Hippocampal formation (tissue), 2 donors: ENCODE results near the gene NUDT16L1.
A peak's percentile ranks its signal among the peaks of the same experiment; 100 is the strongest.
"Not testable (repeated sequence)": the region's sequence is repeated elsewhere in the genome, so short reads cannot be mapped to it uniquely, and the experiment has no call there.

Experiments
- DNase-seq, 2 donors: peaks; one replicate each; lab custom pipeline; 2025; lab: John Stamatoyannopoulos, UW

Gene NUDT16L1

DNA sequence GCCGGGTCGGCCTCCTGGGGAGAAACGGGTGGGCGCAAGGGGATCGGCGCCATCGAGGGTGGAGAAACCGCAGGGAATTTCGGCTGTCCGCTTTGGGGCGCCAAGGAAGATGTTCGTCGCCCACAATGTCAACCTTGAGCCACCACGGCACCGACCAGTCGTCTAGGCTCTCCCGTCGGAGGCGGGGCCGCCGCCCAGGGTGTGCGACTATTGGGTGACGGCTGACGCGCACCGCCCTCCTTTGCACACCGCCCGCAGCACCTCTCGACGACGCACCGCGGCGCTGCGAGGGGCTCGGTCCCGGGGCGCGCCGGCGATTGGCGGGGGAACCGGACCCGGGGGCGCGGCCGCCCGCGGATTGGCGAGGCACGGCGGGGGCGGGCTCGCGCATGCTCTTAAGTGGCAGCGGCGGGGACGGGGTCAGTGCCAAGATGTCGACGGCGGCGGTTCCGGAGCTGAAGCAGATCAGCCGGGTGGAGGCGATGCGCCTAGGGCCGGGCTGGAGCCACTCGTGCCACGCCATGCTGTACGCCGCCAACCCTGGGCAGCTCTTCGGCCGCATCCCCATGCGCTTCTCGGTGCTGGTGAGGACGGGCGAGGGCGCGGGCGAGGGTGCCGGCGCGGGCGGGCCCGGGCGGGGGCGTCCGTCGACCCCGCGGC is at the start of gene NUDT16L1:
Gene NUDT16L1, plus strand, starts transcription at position 267 of the 660 bp plus-strand sequence. Its CDS starts 165 bp downstream, at position 432.
- peak; percentile 92 to 95 for DNase-seq

- DNase-seq, result no peak
Measured at GRCh38 chr16:4646773-4647643, 46.4 kb upstream of the NUDT16L1 start.

DNA sequence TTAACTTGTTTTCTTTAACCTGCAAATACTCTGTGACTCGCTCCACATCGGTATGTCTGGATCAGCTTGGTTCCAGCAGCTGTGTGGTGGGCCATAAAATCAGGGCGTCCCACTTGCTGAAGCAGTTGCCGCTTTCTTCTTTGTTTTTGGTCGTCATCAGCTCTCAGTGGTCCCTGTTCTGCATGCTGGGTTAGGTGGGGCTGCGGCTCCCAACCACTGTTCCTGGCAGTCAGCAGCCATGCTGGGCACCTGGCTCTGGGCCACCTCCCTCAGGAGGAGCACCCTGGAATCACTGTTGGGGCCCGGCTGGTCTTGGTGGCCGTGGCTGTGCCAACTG is 45.8 kb upstream of the NUDT16L1 start:
- DNase-seq, result no peak

DNA sequence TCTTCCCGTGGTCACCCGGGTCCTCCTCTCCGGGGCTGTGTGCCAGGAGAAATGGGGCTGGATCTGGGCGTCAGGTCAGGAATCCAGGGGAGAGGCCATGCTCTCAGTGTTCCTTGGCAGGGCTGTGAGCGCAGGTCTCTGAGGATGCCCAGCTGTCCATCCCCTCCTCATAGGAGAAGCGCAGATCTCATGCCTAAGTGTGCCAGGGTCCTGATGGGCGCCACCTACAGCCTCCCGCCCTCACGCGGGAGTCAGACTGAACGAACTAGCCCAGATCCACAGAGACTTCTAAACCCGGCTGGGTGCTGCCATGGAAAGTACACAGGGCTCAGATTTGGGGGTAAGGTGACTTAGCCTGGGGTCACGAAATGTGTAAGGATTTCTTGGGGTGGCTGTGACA is 44.4 kb upstream of the NUDT16L1 start:
- DNase-seq, result no peak

- no peak for DNase-seq
Measured at GRCh38 chr16:4649744-4650442, 43.5 kb upstream of the NUDT16L1 start.

- DNase-seq, result not testable (repeated sequence)
Measured at GRCh38 chr16:4650443-4651074, 42.8 kb upstream of the NUDT16L1 start.

DNA sequence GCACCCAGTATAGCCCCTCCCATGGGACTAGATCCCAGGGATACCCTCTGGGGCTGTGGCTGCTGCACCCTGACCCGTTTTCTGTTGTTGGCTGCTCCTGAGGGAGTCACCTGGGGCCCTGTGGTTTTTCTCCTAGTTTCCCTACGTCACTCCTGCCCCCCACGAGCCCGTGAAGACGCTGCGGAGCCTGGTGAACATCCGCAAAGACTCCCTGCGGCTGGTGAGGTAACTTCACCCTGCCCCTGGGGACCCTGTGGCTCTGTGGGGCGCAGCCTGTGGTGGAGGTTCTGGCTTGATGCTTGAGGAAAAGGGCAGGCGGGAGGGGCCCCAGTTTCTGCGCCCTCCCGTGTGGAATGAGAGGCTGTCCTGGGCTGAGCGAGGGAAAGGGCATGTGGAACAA is 41.5 kb upstream of the NUDT16L1 start:
- no peak for DNase-seq

- DNase-seq, result no peak
Measured at GRCh38 chr16:4652561-4652960, 40.8 kb upstream of the NUDT16L1 start.

DNA sequence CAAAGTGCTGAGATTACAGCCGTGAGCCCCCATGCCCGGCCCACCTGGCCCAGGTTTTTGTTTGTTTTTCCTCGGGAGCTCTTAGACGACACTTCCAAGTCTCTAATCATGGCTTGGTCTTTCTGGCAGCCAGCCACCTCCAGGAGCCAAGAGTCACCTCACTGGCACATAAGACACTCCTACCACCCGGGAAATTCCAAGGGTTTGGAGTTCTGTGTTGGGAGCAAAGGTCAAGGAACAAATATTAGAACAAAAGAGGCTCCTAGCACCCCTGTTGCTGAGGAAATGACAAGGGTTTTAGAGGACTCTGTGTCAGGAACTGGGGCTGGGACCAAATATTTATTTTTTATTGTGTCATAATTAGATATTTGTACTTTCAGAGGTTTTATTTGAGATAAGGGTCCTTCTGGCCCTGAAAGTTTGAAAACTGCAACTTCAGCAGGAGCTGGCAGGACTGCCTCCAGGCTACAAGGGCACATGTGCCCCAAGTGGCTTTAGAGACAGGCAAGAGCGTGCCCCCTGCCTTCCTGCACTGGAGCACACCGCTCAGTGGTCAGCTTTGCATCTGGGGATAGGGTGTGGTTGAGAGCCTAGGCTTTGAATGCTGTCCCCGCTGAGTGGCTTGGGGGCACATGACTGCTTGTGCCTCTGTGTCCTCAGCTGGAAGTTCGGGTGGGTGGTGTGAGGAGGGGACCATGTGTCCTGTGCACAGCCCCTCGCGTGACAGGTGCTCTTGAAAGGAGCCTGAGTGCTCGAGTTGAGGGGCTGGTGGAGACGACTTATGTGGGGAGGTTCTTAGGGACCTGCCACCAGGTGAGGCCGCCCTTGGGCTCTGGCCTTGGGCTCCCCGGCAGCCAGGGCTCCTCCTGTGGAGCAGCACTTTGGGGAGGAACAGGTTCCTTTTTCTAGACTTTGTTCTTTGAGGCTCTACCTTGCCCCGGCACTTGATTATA is 39.1 kb upstream of the NUDT16L1 start:
- DNase-seq, result no peak

DNA sequence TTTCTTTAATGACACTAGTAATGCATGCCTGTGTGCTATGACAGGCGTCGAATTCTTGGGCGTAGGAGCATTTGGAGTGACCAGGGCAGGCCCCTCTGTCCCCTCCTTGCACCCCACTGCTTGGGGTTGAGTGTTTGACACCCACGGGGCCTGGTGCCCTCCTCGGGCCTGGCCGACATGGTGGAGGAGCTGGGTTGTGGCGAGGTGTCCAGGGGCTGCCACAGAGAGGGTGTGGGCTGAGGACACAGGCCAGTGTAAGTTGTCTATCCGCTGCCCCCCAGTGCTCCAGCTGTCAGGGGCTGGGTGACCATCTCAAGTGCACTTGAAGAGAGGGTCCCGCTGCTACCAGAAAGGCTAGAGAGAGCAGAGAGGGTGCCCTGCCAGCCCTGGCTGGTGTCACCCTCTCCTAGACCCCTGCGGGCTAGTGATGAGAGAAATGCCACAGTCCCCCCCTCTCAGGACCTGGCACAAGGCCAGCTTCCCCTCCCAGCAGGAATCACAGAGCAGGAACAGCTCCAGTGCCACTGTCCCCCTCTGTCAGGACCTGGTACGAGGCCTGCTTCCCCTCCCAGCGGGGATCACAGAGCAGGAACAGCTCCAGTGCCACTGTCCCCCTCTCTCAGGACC is 38.3 kb upstream of the NUDT16L1 start:
- no peak for DNase-seq

DNA sequence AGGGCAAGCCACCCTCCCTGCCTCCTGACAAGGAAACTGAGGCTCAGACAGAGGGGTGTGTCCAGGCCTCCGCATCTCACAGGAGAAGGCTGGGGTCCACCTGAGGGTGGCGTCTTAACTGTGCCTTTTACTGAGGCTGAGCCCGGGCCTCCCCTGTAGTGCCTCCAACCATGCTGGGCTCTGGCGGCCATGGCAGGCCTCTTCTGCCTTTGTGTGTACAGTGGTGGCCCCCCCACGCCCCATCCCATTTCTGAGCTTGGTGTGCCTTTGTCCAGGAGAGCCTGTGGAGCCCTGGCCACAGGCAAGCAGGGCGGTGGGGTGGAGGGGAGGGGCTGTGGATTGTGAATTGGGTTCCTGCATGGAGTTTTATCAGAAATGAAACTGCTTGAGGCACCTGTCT is 37.6 kb upstream of the NUDT16L1 start:
- no peak for DNase-seq

- no peak for DNase-seq
Measured at GRCh38 chr16:4656221-4656620, 37.1 kb upstream of the NUDT16L1 start.

- no peak for DNase-seq
Measured at GRCh38 chr16:4656695-4657686, 36.4 kb upstream of the NUDT16L1 start.

DNA sequence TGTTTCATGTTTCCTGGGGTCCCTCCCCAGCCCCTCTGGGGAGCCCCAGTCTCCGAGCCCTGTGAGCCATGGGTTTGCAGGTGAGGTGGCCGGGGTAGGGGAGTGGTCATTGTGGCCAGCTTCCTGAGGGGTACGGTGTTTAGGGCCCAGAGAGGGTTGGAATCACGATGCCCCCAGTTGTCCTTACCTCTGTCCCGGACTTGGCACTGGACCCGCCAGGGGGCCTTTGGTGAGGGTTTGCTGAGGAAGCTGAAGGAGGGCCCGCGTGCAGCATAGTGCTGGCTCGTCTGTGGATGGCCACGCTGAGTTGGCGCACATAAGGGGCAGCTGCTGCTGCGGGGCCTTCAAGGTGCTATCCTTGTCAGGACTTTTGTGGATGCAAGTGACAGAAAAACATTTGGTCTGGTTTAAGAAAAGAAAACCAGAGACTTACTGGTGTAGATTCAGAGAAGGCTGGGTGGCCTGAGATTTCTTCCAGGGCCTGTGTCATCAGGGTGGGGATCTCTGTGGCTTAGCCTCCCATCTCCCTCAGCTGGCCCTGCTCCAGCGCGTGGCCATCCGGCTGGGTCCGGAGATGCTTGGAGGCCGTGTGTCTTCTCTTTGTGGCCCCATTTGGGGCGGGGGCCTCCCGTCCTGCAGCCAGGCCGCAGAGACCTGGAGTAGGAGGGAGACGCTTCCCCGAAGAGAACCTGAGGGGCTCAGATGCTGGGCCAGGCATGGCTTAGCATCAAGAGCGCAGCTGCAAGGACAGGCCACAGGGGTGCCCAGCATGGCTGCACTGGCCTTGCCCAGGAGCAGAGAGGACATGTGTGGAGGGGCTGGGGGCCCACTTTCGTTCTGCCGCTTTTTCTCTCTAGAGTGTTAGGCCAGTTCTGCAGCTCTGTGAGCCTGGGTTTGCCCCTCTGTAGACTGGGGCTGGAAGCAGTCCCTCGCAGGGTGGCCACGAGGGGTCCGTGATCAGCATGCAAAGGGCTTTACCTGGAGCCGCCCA is 33.7 kb upstream of the NUDT16L1 start:
- no peak for DNase-seq

- peak in 1 of 2 donors; percentile 22 for DNase-seq
Measured at GRCh38 chr16:4660454-4661007, 32.8 kb upstream of the NUDT16L1 start.

DNA sequence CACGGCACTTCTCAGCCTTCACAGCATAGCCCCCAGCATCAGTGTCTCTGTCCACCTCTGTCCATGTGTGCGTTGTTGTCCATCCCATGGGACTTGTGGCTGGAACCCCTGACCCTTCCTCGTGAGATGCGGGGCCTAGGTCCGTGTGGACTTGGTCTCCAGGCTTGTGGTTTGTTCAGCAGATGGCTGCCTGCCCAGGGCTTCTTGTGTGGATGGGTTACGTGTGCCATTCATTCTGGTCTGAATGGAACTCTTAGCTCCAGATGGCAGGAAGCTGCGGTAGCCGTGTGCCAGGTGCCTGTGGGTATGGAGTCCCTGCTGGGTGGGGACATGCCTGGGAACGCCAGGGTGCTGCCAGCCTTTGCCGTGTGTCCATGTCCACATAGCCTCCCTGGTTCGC is 31.7 kb upstream of the NUDT16L1 start:
- peak in 1 of 2 donors; percentile 27 for DNase-seq

GRCh38 chr16:4663465-4663776 is 29.9 kb upstream of the NUDT16L1 start:
- no peak for DNase-seq
